Activated CD8-positive, alpha-beta memory T cell treated with anti-CD3 and anti-CD28 coated beads, Interleukin-2, amount 50 U/mL, for 1 hour (primary cell): ENCODE measurements around the gene CDCA7.
"Not testable (repeated sequence)": the region's sequence is repeated elsewhere in the genome, so short reads cannot be mapped to it uniquely, and the experiment has no call there.

Experiments used
- DNase-seq: peaks from one replicate; pipeline ENCODE4 v3.0.0-alpha.2; 2020; ENCODE audit errors: extremely low read depth

CDCA7 gene

DNA sequence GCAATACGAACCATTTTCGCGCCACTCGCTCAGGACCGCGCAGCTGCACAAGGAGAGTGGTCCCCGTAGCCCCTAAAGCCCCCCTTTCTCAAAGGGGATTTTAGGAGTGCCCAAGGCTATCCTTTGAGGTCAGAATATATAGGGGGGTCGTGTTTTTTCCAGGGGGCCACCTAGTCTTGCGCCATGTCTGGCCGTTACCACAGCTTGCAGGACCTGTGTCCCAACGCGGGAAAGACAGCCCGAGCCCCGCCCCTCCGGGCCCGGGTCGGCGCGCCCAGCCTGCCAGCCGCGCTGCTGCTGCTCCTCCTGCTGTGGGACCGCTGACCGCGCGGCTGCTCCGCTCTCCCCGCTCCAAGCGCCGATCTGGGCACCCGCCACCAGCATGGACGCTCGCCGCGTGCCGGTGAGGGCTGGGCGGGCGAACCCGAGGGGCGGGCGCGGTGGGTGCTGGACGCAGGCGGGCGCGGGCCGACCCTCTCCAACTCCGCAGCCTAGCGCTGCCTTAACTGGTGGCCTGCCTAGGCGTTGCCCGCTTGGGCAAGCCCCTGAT, at the start of gene CDCA7:
Gene CDCA7, plus strand, starts transcription at position 291 of the 550 bp plus-strand sequence. Its CDS starts 92 bp downstream, at position 383.
- no peak for DNase-seq

- no peak for DNase-seq
Observed at GRCh38 chr2:173305303-173305702, 49.4 kb upstream of the CDCA7 start.

DNA sequence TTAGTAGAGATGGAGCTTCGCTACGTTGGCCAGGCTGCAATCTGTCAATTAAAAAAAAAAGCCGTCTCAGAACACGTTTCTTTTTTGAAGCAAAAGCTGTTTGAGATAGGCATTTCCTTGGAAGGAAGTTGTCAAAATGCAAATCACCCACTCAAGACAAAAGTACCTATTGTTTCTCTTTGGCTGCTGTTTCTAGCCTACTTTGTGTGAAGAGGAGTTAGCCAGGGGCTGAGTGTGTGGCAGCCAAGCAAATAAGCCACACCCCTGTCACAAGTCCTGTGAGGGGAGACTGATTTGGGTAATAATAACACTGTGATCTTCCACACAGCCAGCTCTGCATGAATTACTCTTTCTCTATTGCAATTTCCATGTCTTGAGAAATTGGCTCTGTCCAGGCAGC, 47.4 kb upstream of the CDCA7 start:
- DNase-seq: no peak

- DNase-seq: not testable (repeated sequence)
Observed at GRCh38 chr2:173309370-173309769, 45.3 kb upstream of the CDCA7 start.

GRCh38 chr2:173311844-173312606, 42.6 kb upstream of the CDCA7 start:
- DNase-seq: no peak

GRCh38 chr2:173323371-173323770, 31.3 kb upstream of the CDCA7 start:
- no peak for DNase-seq

DNA sequence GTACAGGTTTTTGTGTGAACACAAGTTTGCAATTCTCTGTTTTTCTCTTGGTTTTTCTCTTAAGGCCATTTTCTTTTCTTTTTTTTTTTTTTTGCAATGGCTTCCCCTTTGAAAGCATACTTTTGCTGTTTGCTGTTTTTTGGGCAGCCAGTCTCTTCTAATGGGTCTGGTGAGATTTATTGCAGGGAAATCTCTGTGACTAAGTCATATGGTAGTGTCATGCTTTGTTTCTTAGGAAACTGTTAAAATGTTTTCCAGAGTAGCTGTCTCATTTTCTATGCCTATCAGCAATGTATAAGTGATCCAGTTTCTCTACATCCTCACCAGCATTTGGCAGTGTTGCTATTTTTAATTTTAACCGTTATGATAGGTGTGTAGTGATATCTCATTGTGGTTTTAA, 27.9 kb upstream of the CDCA7 start:
- no peak for DNase-seq

DNA sequence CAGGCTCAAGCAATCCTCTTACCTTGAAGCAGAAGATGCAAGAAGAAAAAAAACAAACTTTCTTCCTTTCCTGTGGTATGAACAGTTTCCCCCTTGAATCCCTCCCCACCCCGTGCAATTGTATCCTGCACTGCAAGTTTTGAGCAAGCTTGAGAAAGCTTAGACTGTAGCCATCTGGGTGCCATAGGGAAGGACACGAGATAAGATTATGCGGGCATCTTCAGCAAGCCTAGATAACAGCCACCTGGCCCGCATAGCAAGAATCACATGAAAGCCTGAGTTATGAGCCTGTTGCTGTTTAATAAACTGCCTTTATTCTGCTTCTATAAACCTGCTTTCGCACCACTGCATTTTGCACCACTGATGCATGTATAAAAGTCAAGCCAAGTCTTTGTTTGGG, 27.3 kb upstream of the CDCA7 start:
- no peak for DNase-seq

- DNase-seq: not testable (repeated sequence)
Observed at GRCh38 chr2:173333003-173333402, 21.7 kb upstream of the CDCA7 start.

GRCh38 chr2:173339807-173340206, 14.9 kb upstream of the CDCA7 start:
- no peak for DNase-seq

DNA sequence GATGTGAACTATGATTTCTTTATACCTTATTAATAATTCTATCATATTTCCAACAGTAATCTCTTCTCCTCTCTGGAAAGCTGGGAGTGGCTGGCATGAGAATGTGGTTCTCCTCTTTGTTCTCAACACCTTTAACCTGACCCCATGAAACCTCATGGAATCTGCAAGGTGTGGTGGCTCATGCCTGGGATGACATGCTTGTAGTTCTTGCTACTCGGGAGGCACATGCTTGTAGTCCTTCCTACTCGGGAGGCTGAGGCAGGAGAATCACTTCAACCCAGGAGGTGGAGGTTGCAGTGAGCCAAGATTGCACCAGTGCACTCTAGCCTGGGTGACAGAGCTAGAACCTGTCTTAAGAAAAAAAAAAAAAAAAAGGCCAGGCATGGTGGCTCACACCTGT, 10.8 kb upstream of the CDCA7 start:
- no peak for DNase-seq

DNA sequence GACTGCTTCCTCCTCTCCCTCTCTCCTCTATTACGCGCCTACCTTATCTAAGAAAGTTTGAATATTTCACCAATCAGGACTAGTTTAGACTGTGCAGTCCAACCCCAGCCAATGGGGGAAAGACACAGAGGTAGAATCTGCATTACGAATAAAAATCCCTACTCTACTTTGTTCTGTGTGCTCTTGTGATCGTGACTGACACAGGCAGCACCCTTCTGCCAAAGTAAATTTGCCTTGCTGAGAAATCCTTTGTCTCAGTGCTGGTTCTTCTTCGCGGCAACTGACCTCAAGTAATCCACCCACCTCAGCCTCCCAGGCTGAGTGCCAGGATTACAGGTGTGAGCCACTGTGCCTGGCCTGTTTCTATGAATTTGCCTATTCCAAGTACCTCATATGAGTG, 8.6 kb upstream of the CDCA7 start:
- DNase-seq: no peak

- no peak for DNase-seq
Observed at GRCh38 chr2:173347305-173348168, 7.1 kb upstream of the CDCA7 start.

DNA sequence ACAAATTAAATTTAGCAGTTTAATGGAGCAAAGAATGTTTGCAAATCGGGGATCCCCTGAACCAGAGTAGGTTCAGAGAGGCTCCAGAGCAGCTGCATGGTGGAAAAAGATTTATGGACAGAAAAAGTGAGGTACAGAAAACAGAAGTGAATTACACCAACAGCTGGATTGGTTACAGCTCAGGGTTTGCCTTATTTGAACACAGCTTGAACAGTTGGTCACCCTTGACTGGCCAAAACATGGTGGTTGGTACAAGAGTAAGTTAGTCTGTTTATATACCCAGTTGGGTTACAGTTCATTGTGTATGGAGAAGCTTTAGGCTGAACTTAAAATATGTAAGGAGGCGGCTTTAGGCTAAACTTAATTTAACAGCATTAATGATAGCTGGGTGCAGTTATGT, 5.4 kb upstream of the CDCA7 start:
- no peak for DNase-seq

DNA sequence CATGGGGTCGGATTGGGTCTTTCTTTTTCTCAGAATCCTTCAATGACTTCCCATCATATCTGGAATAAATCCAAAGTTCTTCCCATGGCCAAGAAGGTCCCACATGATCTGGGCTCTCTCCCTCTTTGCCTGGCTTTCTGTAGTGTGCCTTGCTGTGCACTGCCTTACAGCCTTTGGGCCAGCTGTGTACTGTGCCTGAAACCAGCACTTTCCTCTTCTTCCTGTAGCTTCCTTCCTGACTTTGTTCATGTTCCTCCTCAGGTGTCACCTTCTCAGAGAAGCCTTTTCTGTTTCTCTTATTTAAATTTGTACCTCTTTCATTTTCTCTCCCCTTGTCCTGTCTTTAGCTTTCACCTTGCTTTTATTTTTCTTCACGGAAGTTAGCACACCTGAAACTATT, 4.3 kb upstream of the CDCA7 start:
- DNase-seq: no peak

- DNase-seq: no peak
Observed at GRCh38 chr2:173351879-173352278, 2.8 kb upstream of the CDCA7 start.

GRCh38 chr2:173353556-173353955, 1.1 kb upstream of the CDCA7 start:
- DNase-seq: no peak

DNA sequence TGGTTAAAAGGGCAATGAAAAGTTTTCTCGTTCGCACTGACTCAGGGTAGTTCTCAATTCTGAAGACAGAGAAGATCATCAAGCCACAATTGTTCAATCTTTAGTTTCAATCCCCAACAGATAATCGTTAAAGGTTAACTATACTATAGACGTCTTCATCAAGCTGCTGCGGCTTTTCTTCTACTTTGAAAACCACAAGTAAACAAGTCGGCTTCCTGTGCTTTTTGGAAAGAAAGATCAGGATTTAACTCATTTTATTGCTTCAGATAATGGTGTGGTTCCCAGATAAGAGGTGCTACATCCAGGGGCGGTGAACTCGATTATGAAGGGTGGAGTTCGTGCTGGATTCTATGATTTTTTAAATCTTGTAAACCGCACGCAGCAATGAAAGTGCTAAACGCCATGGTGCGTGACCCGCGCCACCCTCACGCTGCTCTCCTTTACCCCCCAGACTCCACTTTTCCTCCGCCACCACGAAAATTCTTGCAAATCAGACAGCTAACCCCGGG, 545 bp upstream of the CDCA7 start:
- no peak for DNase-seq

GRCh38 chr2:173355132-173355865, 627 bp downstream of the CDCA7 start:
- DNase-seq: no peak

- no peak for DNase-seq
Observed at GRCh38 chr2:173355866-173356508, 1.3 kb downstream of the CDCA7 start.

- DNase-seq: no peak
Observed at GRCh38 chr2:173357346-173357745, 2.7 kb downstream of the CDCA7 start.
